Measurements from ENCODE around the gene PROZ.

PROZ gene

DNA sequence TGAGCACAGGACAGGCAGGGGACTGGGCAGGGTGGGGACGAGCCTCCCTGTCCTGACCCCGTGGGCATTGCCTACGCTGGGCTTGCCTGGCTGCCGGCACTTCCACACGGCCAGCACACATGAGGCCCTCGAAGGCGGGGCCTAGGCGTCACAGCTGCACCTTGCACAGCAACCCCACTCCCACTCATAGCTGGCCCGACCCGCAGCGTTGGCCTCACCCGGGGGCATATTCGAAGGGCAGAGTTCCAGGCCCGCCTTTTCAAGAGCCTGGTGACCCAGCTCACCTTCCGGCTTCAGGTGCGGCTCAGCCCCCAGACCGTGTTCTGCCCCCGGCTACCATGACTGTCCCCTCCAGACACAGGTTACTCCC, 16.9 kb upstream of the PROZ start:
- H3K36me3 ChIP-seq (ENCODE audit: insufficient read depth), result no peaks in the 10 kb centered on the region
- H3K4me1 ChIP-seq (ENCODE audit: low read depth, poor library complexity, severe bottlenecking), result no peaks in the 10 kb centered on the region
- H3K4me3 ChIP-seq (IDR thresholded peaks at IDR 0.05; ENCODE audit: insufficient read depth, low read depth, low read length), result no peak overlapping the region
- H3K79me2 ChIP-seq (ENCODE audit: insufficient read depth, low read depth), result no peaks in the 10 kb centered on the region
- no peaks in the 10 kb centered on the region for H3K27me3 ChIP-seq (ENCODE audit: insufficient read depth, low read depth)
- H3K4me2 ChIP-seq, result no peak overlapping the region
- no peak overlapping the region for H3K27ac ChIP-seq
- H2AFZ ChIP-seq (ENCODE audit: low read depth), result no peak overlapping the region
- H3K9ac ChIP-seq, result no peak overlapping the region
- H4K20me1 ChIP-seq (ENCODE audit: insufficient read depth), result no peaks in the 10 kb centered on the region
- TF ChIP-seq, protein P1, sequence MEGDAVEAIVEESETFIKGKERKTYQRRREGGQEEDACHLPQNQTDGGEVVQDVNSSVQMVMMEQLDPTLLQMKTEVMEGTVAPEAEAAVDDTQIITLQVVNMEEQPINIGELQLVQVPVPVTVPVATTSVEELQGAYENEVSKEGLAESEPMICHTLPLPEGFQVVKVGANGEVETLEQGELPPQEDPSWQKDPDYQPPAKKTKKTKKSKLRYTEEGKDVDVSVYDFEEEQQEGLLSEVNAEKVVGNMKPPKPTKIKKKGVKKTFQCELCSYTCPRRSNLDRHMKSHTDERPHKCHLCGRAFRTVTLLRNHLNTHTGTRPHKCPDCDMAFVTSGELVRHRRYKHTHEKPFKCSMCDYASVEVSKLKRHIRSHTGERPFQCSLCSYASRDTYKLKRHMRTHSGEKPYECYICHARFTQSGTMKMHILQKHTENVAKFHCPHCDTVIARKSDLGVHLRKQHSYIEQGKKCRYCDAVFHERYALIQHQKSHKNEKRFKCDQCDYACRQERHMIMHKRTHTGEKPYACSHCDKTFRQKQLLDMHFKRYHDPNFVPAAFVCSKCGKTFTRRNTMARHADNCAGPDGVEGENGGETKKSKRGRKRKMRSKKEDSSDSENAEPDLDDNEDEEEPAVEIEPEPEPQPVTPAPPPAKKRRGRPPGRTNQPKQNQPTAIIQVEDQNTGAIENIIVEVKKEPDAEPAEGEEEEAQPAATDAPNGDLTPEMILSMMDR (conservative IDR thresholded peaks at IDR 0.05; ENCODE audit: low read depth, low read length), result no peak

DNA sequence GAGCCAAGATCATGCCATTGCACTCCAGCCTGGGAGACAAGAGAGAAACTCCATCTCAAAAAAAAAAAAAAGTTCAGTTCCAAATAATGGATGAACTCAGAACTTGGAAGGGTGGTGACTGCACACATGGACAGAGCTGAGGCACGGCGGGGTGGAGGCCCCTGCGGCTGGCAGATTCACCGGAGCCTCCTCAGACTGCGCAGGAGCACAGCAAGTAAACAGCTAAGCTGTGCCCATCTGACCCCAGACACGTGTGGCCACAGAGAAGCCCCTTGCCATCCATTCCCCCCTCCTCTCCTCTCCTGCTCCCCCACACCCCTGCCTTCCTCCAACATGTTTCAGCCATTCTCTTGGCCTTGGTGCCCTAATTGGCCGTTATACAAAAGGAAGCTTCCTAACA, 15.6 kb upstream of the PROZ start:
- no peaks in the 10 kb centered on the region for H3K27me3 ChIP-seq (ENCODE audit: insufficient read depth, low read depth)
- H3K27ac ChIP-seq, result no peak overlapping the region
- no peak overlapping the region for H2AFZ ChIP-seq (ENCODE audit: low read depth)
- no peak overlapping the region for H3K9ac ChIP-seq
- H3K79me2 ChIP-seq (ENCODE audit: insufficient read depth, low read depth), result no peaks in the 10 kb centered on the region
- TF ChIP-seq, protein P1 (conservative IDR thresholded peaks at IDR 0.05; ENCODE audit: low read depth, low read length), result no peak
- H3K4me1 ChIP-seq (ENCODE audit: low read depth, poor library complexity, severe bottlenecking), result no peaks in the 10 kb centered on the region
- H3K36me3 ChIP-seq (ENCODE audit: insufficient read depth), result no peaks in the 10 kb centered on the region
- no peaks in the 10 kb centered on the region for H4K20me1 ChIP-seq (ENCODE audit: insufficient read depth)
- no peak overlapping the region for H3K4me3 ChIP-seq (IDR thresholded peaks at IDR 0.05; ENCODE audit: insufficient read depth, low read depth, low read length)
- H3K4me2 ChIP-seq, result no peak overlapping the region

DNA sequence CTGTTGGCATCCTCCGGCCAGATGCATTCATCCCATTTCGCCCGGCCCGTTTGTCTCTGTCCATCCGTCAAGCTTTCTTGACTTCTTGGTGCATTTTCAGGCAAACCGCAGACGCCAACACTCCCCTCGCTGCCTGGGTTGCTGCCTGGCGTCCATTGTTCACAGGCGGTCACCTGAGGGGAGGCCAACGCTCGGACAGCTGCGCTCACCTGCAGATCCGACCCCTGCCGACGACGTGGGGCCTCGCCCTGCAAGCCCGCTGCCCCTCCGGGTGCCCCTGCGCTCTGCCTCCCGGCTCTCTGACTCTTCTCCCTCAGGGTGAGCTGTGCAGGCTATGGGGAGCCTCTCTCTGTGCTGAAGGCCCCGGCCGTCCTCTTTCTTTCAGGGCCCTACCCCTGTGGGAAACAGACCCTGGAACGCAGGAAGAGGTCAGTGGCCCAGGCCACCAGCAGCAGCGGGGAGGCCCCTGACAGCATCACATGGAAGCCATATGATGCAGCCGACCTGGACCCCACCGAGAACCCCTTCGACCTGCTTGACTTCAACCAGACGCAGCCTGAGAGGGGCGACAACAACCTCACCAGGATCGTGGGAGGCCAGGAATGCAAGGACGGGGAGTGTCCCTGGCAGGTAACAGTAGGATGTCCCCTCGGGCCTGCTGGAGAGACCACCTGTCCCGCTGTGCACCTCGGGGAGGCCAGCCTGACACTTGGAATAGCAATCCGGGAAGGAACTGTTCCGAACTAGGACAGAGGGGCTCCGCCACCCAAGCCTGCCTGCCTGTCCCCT, 14.8 kb upstream of the PROZ start:
- Histone ChIP-seq H3K36me3 (ENCODE audit: insufficient read depth) (no peaks in the 10 kb centered on the region), H3K9ac (no peak overlapping the region), H3K27ac (no peak overlapping the region), H4K20me1 (ENCODE audit: insufficient read depth) (no peaks in the 10 kb centered on the region), H3K27me3 (ENCODE audit: insufficient read depth, low read depth) (no peaks in the 10 kb centered on the region), H3K4me3 (IDR thresholded peaks at IDR 0.05; ENCODE audit: insufficient read depth, low read depth, low read length) (no peak overlapping the region), H3K4me2 (no peak overlapping the region), H2AFZ (ENCODE audit: low read depth) (no peak overlapping the region), H3K79me2 (ENCODE audit: insufficient read depth, low read depth) (no peaks in the 10 kb centered on the region), H3K4me1 (ENCODE audit: low read depth, poor library complexity, severe bottlenecking) (no peaks in the 10 kb centered on the region)
- TF ChIP-seq, protein P1 (conservative IDR thresholded peaks at IDR 0.05; ENCODE audit: low read depth, low read length), result no peak

DNA sequence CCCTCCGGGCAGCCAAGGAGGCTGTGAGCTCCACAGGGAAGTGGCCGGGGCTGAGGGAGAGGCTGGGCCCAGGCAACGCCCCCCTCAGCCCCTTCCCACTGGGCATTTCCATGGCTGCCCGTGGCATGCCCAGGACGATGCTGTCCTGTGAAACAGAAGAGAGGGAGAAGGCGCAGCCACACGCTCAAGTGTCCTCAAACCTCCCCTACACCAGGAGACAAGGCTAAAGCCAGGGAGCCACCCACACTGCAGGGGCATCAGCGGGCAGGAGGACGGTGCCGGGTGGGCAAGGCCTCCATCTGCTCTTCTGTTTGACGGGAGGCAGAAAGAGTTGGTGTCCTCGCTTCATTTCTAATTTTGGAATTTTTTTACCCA, 14.2 kb upstream of the PROZ start:
- Histone ChIP-seq H3K4me2 (no peak overlapping the region), H3K4me1 (ENCODE audit: low read depth, poor library complexity, severe bottlenecking) (no peaks in the 10 kb centered on the region), H3K79me2 (ENCODE audit: insufficient read depth, low read depth) (no peaks in the 10 kb centered on the region), H3K9ac (no peak overlapping the region), H2AFZ (ENCODE audit: low read depth) (no peak overlapping the region), H3K27me3 (ENCODE audit: insufficient read depth, low read depth) (no peaks in the 10 kb centered on the region), H3K4me3 (IDR thresholded peaks at IDR 0.05; ENCODE audit: insufficient read depth, low read depth, low read length) (no peak overlapping the region), H4K20me1 (ENCODE audit: insufficient read depth) (no peaks in the 10 kb centered on the region), H3K27ac (no peak overlapping the region), H3K36me3 (ENCODE audit: insufficient read depth) (no peaks in the 10 kb centered on the region)
- TF ChIP-seq, protein P1 (conservative IDR thresholded peaks at IDR 0.05; ENCODE audit: low read depth, low read length), result no peak
